ENCODE results near the gene MYO18B.

The MYO18B gene

DNA sequence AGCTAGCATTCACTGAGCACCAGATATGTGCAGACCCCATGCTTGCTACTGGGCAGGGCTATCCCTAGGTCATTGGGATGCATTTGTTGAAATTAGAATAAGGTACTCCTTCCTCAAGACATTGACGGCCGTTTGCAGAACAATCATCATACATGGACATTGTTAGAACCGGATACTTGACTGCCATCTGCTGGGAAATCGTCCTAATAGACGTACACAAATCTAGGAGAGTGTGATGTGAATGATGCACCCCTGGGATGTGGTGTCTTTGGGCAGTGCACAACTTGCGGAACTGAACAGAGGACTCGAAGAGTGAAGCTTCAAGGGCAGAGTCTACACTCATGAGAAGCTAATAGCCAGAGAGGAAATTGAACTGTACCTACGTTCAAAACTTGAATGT lies 35.9 kb downstream of the MYO18B start:
- DNase-seq = peak; percentile 35

DNA sequence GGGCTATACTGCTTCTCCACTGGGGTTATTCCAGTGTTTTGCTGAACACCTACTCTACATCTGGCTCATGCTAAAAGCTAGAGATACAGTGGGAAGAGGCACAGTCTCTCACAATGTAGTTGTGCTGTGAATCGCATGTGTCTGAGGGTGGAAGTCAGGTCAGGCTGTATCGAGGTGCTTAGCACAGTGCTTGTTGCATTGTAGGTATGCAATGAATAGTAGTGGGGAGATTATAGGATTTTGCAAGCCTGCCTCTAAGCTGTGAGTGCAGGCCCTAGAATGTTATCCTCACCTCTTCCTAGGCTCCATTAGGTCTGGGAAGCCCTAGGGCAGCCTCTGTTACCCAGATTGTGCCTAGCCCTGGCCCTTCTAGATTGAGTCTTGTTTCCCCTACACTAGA lies 37.4 kb downstream of the MYO18B start:
- no peak for DNase-seq

DNA sequence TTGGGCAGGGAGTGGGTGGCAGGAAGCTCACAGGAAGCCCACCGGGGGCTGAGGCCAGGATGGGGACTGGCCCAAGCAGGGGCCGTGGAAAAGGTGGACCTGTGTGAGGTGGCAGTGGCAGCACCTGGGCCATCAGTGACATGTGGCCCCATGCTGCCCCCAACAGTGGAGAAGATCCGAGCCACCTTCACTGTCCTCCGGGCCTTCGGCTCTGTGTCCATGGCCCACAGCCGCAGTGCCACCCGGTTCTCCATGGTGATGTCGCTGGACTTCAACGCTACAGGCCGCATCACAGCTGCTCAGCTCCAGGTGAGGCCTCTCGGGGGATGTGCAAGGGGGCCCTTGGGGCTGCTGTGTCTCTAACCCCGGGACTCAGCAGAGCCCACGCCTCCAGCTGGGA lies 37.9 kb downstream of the MYO18B start:
- DNase-seq = no peak

DNA sequence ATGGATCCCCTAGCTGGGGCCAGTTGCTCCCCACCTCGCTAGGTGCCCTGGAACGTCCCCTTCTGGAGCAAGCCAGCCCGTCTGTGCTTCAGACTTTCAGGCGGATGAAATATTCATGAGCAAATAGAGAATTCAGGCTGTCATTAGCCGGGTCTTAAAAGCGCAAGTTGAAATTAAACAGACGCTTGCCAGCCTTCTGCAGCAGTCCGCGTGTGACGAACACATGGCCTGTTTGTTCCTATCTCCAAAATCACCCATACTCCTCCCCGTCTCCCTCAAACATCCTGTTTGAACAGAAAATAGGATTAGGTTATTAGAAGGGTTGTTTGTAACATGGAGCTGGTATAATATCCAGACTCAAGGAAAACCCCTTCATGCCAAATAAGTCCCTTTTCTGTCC lies 38.7 kb downstream of the MYO18B start:
- no peak for DNase-seq

DNA sequence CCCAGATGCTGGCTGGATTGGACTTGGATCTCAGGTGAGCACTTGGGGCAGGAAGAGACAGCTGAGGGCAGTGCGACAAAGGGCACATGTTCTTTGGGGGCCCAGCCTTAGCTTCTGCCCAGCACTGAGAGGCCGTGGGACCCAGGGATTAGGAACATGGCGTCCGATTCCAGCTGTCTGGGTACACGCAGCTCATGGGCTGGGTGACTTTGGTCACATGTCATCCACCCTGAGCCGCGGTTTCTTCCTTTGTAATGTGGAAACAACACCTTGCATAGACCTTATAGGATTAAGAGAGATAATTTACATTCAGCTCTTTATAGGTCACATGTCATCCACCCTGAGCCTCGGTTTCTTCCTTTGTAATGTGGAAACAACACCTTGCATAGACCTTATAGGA lies 39.8 kb downstream of the MYO18B start:
- DNase-seq = no peak

DNA sequence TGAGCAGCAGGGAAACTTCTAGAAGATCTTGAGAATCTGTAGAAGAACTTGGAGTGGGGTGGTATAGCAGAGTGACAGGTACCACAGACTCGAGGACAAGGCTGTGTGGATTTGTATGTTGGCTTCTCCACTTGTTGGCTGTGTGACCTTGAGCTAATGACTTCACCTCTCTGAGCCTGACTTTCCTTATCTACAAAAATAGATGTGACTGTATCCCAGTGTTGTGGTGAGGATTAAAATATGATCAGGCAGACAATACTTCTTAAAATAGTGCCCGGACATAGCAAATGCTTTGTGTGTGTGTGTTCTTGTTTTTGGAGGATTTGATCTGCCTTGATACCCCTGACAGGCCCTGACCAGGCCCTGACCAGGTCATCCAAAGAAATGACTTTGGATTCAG lies 40.8 kb downstream of the MYO18B start:
- no peak for DNase-seq

DNA sequence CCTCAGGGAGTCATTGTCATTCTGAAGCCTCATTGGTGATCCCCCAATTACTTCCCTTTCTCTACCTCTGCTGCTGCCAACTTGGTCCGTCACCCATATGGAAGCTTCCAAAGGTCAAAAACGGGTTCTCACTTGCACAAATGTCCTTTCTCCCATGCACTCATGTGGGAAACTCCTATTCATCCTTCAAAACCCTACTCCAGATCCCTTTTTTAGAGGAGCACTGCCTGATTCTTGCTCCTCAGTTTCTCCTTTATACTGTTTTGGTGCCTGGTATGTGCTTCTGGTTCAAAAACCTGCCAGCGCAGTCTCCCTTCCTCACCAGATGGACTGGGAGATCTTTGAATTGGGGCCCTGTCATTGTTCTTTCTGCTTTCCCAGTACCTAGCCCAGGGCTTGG lies 41.9 kb downstream of the MYO18B start:
- no peak for DNase-seq

DNA sequence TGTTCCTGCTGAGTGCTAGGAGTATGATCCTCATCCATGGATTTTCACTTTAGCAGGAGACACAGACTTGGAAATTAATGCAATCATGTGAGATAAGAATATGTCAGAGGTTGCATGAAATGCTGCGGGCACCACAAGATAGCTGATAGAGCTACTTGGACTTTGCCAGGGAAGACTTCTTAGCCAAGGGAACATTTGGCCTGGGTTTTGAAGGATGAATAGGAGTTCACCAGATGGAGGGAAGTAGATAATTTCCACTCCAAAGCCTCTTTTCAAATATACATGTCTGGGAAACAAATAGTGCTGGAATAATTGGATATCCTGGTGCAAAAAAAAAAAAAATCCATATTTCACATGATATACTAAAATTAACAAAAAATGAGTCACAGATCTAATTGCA lies 44.2 kb downstream of the MYO18B start:
- no peak for DNase-seq

DNA sequence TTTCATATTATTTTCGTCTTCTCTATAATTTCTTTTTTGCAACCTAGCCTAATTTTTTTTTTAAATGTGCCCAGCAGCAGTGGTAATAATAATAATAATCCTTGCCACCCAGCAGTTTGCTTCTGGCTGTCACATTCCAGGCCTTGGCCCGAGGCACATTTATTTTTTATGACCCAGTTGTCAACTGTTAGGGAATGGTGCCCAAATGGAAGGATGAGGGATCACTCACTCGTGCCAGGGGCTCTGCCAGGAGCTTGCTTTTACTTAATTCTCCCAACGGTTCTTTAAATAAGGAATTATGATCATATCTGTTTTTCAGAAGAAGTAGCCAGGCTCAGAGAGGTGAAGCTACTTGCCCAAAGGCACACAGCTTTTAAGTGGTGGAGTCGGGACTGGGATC lies 49.6 kb downstream of the MYO18B start:
- DNase-seq = no peak

DNA sequence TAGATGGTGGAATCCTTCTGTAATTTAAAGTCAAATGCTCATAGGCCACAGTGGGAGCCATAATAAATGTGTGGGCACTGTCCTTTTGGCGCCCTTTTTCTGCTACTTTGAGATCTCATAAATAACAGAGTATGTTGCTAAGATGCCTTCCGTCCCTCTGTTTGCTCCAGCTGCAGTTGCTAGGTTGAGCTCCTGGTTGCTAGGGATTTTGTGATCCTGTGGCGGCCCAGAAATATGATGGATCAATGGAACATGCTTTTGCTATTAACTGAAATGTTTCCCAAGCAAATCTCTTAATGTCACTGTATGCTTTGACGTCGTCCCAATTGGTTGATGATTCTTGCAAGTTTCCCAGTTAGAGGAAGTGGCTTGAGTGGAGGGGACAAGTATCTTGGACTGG lies 53.5 kb downstream of the MYO18B start:
- DNase-seq = no peak

DNA sequence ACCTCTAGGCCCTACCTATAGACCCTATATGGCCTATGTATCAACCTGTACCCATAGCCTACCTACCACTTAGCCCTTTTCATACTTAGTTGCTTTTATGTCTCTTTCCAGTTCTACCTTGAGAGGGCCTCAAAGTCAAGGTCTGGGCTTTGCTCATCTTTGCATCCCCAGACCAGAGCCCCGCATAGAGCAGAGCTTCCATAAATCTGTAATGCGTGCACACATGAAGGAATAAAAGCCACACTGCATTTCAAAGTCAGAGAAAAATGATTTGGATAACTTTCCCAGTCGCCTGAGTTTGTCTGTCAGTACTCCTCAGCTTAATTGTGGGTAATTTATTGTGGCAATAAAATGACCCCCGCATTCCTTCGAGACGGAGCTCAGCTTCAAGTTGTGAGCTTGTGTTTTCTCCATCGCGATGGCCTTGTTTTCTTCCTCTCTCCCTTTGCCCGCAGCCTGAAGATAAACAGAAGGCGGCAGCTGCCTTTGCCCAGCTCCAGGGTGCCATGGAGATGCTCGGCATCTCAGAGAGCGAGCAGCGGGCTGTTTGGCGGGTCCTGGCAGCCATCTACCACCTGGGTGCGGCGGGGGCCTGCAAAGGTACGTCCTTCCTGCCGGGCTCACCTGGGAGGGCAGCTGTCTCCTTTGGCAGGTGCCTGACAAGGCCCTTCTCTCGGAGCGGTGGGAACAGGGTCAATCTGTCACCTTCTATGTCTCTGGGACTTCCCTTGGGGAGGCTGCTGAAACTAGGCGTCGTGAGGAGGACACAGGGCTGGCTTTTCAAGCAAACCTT lies 55.7 kb downstream of the MYO18B start:
- DNase-seq = no peak

DNA sequence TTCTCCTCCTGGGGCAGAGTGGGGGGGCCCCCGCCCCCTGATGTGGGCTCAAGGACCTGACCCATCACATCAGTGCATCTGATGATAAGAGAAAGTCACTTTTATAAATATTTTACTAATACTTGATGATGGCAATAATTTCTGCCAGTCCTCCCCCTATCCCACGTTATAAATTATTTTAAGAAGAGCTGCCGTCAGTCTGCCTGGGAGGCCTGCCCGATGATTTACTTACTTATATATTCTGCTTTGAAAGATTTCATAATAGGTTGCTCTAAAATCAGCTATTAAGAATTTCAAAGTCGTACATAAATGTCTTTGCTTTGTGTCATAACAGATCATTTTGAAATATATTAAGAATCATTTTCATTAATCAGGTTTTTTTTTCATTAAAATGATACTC lies 58.8 kb downstream of the MYO18B start:
- no peak for DNase-seq

DNA sequence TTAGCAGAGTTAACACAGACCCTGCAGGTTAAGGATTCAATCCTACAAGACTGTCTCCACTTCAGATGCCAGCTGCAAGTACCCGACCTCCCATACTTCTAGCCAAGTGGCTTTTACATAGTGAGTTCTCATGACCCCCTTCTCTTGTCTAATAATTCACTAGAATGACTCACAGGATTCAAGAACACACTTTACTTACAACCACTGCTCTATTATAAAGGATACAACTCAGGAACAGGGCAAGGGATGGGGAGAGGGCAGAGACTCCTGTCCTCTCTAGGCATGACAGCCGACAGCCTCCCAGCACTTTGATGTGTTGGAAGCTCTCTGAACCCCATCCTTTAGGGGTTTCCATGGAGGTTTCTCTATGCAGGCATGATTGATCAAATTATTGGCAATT lies 60.0 kb downstream of the MYO18B start:
- no peak for DNase-seq

DNA sequence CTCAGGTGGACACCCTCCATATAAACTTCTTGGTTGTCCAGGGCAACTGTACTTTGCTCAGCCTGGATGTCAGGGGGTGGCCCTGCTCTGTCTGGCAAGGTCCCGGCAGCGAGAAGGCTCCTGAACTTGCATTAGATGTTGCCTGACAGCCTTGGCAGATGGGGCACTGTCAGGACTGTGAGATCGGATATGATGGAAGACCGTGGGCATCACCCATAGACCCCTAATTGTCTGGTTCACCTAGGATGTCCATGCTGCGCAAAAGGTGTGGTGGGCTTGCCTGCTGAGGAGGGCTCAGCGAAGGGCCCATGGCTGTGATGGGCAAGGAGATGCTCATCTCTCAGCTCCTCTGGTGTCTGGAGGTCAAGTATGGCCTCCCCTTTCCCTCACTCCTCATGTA lies 62.7 kb downstream of the MYO18B start:
- no peak for DNase-seq

DNA sequence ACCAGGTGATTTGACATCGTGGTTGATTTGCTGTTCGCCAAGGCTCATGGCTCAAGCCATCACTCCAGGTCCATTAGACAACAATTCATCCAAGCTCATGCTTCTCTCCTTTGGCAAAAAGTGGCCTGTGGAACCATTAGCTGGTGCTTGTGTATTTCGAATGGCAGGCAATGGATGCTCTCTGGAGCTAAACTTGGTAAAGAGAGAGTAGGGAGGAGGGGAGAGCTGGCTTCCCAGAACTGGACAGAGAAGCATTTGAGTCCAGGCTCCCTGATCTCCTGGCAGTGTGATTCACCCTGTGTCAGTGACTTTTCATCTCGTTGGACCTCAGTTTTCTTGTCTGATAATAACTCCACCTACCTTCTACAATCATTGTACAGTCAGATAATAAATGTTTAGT lies 64.6 kb downstream of the MYO18B start:
- DNase-seq = no peak

DNA sequence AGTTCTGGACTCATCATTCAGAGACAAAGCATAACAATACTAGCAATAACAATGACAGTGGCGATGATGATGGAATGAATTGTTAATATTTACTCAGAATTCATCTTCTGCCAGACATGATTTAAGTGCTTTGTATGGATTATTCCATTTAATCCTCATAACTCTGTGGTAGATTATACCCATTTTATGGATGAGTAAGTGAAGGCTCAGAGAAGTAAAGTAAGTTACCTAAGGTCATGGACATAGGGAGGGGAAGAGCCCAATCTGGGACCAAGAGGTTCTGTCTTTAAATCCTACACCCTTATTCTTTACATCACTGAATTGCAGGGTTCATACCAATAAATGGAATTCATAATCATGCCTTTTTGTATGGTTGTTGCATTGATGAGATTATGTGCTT lies 72.7 kb downstream of the MYO18B start:
- DNase-seq = no peak

DNA sequence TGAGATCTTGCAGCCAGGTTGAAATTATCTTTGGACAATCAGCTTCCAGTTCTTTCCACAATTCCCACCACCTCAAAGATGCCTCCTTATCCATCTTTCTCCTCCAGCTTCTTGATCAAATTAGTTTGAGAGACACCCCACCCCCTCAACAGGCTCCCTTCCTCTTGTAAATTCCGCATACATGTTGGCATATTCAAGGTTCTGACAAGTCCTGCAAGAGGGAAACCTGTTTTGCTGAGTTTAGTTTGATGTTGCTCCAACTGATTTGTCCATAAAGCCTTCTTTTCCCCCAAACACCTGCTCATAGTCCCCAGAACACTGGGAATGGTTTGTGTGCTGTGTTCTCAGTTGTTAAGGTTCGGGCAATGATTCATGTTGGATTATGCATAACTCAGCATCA lies 73.6 kb downstream of the MYO18B start:
- no peak for DNase-seq

DNA sequence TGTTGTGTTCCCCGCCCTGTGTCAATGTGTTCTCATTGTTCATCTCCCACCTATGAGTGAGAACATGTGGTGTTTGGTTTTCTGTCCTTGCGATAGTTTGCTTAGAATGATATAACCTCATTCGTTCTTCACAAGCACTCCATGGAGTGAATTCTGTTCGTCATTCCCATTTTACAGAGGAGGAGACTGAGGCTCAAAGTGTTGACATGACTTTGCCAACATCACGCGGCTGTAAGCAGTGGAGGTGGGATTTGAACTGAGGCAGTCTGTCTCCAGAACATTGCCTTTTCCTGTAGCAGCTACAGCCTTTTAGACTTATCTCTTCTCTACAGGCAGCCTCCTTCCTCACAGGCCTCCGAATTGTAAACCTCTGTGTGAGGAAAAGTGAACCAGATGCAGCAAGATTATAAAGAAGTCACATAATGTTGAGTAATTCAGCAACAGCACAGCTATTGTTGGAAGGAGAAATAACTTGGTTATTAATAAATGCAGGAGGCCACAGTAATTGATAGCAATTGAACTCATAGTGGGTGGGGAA lies 74.6 kb downstream of the MYO18B start:
- DNase-seq = no peak

DNA sequence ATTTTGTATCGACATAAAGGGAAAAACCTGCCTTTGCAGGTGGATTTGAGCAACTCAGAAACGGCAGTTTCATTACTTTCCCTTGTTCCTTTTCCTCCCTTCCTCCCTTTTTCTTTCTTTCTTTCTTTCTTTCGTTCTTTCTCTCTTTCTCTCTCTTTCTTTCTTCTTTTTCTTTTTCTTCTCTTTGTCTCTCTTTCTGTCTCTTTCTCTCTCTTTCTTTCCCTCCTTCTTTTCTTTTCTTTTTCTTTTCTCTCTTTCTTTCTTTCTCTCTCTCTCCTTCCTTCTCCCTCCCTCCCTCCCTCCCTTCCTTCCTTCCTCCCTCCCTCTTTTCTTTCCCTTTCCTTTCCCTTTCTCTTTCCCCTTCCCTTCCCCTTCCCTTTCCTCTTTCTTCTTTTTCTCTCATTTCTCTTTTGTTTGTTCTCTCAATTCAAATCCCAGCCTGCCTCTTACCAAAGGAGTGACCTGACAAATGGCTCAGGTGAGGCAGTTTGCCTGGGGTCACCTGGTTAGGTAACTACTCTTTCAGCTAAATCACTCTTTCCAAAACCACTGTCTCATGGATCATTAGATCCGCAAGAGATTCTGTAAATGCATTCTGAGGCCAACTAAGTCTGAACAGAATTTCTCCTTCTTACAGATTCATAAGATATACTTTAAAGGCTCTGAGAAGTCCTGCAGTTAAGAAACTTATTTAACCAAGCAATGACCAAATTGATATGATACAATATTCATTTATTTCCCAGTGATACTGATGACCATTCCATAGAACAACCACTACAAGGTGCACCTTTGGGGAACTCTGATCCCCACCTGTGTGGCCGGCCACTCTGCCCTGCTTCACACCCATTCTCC lies 75.3 kb downstream of the MYO18B start:
- DNase-seq = no peak

DNA sequence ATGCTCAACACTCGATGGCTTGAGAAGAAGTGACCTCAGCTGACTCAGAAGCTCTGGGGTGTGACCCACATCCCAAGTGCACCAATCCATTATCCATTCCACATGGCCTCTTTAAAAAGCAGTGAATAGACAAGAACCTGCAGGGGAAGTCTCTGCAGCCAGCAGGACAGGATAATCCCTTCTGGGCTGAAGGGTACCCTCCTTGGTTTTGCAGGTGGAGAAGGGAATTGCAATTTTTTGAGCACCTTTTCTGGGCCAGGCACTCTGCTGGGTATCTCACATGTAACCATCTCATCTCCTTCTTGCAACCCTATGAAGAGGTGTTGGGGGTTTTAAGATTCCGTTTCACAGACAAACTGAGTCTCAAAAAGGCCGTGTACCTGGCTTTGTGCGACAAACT lies 76.6 kb downstream of the MYO18B start:
- DNase-seq = no peak

DNA sequence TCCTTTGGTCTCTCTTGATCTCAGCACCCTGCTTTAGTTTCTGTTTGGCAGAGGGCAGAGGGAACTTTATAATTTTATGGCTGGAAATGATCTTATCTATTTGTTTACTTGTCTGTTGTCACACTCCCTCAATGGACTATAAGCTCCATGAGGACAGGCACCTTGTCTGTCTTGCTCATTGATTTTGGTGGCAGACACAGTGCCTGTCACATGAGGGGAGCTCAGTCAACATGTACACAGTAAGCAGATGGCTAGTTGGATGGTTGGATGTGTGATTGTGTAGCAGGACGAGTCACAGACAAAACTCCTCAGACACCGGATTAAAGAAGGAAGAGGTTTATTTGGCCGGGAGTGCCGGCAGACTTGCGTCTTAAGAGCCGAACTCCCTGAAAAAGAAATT lies 80.4 kb downstream of the MYO18B start:
- no peak for DNase-seq

DNA sequence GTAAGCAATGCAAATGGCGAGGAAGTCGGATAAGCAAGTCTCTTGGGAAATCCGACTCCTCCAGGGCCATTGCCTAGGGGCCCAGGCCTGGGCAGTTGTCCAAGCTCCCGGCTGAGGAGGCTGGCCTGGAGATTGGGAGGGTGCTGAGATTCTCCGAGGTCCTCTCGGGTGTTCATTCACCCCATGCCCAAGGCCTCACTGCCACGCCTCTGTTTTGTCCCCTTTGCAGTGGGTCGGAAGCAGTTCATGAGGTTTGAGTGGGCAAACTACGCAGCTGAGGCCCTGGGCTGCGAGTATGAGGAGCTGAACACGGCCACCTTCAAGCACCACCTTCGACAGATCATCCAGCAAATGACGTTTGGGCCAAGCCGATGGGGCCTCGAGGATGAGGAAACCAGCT lies 81.3 kb downstream of the MYO18B start:
- DNase-seq = no peak

DNA sequence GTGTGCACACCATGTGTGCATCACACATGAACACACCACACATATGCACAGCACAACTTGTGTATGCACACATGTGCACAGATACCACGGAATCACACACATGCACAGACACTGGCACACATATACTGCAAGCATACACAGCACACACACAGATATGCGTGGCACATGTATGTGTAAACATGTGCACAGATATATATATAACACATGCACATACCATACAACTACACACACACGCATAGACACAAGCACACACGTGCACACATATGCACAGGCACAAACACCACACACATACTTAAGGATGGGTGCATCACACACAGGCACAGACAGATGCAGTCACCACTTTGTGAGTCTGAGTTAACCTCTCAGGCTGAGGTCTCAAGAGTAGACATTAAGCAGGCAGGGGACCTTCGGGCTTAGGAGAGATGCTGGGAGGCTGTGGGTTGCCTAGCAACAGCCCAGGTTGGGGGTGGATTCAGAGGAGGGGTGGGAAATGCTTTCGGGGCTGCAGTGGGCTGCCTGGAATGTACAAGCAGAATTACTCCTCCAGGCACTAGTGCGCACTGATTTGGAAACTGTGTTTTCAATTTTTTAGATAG lies 82.9 kb downstream of the MYO18B start:
- DNase-seq = no peak

DNA sequence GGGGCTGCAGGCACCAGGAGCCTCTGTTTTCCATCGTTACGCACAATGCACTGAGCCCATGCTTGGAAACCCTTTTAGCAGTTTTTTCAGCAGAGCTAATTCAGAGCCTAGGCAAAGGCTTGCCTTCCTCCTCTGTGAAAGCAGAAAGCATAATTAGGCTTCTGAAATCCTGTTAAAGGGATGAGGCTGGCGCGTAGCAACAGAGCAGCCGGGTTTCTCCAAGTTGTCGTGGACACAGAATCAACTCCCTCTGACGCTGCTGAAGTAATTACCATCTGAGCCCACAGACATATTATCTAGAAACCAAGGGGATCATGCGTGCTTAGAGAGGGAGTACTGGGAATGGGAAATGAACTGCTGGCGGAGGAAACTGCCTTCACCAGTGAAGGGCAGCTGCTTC lies 85.4 kb downstream of the MYO18B start:
- no peak for DNase-seq
